GM04504 (cell line): ENCODE results near the gene HAUS7.

Experiments used
- DNase-seq: peaks from one replicate; pipeline ENCODE4 v3.0.0-alpha.2; 2012; ENCODE audit warnings: low read depth

HAUS7 gene

DNA sequence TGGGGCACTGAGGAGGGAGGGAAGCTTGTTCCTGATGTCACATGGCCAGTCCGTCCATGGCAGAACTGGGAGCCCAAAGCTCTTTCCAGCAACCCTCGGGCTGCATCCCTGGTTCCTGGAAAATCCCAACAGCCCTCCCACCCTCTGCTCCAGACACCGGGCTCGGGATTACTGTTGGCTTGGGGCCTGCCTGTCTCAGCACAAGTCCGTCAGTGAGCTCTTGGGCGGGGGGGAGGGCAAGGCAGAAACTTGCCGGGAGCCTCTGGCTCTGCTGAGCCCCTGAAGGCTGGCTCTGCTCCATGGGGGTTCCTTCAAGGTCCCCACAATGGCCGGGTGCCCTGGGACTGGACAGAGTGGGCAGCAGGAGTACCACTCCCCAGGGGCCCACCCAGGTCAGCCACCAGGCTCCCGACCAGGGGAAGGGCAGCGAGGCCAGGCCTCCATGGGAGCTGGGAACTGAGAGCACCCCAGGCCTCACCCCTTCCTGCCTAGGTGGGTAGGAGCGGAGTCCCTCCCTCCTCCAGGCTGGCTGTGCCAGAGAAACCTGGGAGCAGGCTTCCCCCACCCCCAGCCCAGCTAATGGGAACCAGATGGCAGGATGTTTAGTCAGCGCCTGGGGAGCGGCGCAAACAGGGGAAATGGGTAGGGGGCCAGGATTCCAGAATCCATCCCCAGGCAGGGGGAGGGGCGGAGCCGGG lies 6.4 kb upstream of the HAUS7 start:
- no peak for DNase-seq

DNA sequence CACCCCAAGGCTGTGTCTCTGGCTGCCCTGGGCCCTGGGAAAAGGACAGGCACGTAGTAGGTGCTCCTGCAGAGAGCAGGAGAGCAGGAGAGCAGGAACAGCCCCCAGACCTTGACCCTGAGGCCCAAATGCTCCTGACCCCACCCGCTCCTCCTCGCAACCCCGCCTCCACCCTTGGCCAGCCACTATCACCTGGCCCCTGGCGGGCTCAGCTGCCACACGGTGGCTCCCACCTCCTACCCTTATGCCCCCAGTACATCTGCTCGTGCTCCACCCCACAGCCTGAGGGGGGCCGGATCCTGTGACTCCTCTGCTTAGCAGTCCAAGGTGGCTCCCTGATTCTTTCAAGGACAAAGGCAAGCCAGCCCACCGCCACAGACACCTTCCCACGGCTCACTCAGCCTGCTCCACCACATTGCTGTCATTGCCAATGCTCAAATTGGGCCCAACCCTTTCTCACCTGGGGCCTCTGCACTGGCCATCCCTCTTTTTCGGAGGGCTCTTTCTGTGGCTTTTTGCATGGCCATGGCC lies 5.4 kb upstream of the HAUS7 start:
- DNase-seq = no peak

DNA sequence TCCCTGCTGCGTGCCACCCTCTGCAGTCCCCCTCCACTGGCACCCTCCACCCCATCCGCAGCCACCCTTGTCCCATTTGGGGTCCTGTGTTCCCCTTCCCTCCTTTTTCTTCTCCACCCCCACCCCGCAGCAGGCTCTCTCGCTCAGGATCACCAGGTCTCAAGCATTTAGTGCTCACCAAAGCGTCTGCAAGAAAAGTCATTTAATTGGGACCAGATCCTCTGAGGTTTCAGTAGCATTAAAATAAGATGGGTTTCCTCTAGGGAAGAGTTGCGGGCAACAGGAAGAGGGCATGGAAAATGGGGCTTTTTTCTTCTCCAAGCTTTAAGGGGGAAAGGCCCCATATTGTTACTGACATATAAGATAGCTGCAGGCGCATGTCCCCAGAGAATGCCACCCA lies 4.9 kb upstream of the HAUS7 start:
- no peak for DNase-seq

DNA sequence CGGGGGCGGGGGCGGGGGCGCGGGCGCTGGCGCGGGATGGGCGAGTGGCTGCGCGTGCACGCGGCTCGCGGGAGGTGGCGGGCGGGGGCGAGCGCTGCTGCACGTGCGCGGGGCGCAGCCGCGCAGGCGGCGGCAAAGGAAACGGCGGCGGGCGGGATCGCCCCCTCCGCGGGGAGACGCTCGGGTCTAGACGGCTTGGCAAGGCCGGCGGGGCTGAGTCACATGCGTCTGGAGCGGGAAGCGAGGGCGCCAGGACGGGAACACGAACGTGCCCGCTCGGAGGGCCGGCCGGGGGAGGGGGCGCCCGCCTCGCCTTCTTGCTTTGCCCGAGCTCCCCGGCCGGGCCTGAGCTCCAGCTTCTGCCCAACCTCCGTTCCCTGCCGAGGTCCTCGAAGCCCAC lies 4.3 kb upstream of the HAUS7 start:
- no peak for DNase-seq

DNA sequence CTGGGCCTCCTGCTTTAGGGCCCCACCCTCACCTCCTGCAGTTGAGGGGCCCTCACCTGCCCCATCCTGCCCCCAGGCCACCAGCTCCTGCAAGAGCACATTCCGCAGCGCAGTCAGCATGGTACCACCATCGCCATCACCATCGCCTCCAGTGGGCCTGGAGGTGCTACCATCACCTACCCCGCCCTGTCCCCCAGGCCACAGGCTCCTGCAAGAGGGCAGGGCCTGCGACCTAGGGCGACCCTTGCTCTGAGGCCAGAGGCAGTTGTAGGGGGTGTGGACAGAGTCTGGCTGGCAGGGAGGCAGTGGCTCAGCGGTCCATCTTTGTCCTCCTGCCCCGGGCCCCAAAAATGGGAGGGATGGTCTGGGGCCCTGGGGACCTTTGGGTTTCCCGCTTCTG lies 3.9 kb upstream of the HAUS7 start:
- DNase-seq = no peak

DNA sequence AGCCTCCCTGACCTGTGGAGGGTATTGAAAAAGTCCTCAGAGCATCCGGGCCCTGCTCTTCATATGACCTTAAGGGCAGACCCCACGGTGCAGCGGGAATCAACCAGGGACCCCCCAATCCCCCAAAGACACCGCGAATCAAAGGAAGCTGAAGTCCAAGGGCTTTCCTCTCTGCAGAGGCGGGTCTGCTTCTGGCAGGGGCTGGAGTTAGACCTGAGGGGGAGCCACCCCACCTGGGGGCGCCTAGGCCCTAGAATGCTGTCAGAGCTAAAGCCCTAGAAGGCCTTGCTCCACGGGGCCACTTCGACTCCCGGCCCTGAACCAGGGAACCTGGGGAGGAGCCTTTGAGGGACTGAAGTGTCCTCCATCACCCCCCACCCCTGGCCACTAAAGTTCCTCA lies 2.8 kb upstream of the HAUS7 start:
- DNase-seq = no peak

DNA sequence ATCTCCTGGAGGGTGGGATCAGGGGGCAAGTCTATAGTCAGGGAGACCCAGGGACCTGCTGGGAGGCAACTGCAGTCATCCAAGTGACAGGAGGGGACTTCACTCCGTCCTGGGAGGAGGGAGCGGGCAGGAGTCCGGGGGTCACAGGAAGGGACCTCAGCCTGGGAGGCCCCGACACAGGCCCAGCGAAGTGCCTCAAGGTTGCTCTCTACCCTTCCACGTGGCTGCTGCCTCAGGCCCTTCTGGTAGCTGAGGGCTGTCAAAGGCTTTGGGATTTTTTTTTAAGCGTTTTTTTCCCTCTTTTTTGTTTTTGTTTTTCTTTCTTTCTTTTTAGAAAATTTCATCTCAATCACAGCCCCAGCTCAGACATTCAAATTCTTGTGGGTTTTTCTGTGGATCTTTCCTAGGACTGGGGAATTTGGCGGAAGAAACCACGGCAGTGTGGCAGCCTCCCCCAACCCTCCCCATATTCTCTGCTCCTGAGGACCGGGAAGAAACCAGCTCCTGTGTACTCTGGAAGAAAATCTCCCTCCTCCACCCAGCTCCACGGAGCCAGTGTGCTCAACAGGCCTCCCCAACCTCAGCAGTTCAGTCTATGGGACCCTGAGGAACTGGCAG lies 1.4 kb upstream of the HAUS7 start:
- DNase-seq = no peak

DNA sequence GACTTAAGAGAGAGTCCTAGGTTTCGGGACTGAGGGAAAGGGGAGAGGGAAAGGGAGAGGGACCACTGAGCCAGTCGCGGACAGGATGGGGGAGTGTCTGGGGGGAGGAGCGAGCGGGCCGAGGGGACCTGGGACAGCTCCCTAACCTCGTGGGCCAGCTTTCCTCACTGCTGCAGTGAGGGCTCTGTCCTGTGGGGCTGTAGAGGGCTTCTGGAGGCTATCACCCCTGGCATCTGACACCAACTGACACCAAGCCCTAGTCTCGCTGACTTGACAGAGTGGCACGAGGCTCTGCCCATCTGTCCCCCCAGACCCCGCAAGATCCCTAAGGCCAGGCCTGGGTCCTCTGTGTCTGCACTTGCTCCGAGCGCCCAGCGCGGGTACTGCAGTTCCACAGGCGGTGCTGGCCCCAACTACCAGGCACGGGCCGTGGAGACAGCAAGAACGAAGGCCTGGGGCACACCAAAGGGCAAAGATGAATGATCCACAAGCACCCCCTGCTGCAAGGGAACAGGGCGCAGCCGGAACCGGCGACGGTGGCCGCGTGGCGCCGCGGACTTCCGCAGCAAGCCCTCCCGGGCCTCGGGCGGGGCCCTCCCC lies 465 bp downstream of the HAUS7 start:
- DNase-seq = no peak

DNA sequence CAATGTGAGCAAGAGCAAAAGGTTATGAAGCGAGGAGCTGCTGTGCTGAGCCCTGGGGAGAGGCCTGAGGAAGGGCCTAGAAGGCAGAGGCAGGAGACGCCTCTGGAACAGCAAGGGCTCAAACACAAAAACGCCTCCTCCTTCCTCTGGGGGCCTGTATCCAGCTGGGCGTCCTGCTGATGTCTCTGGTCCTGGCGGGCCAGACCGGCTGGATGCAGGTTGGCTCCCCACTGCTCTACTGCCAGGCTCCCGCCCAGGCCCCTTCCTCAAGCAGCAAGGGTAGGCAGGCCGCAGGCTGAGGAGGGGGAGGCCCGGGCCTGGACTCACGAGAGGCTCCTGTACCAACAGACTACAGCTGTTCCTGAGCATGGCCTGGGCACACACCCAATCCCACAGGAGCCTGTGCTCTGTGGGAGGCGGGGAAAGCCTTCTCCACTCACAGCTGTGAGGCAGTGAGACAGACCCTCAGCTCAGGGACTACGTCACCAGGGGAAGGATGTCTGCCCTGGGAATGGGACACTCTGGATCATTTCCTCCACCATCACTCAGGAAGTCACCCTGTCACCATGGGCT lies 2.3 kb downstream of the HAUS7 start:
- DNase-seq = no peak

DNA sequence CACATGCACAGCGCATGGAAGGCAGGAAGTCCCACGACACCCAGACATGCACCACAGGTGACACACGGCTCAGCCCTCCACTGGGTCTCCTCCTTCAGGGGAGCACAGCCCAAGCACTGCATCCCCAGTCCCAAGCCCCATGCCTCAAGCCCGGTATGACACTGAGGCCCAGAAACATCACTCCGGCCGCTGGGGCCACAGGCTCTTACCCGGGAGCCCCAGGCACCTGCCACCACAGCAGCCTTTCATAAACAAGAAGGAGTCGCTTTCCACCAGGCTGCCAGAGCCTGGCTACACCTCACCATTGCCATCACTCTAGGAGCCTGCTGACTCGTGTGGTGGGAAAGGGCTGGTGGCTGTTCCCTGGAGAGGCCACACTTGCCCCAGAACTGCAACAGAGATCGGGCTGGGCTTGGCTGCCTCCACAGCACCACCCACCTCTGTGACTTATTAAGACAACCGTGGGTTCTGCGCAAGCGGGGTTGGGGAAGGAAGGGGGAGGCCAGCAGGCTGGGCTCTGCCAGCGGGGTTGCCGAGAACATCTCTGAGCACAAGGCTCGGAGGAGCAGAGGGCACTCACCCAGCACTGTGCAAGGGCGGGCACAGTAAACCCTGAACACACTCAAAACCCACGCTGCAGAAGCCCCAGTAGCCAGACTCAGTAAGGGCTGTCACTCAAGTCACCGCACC lies 4.5 kb downstream of the HAUS7 start:
- DNase-seq = no peak

DNA sequence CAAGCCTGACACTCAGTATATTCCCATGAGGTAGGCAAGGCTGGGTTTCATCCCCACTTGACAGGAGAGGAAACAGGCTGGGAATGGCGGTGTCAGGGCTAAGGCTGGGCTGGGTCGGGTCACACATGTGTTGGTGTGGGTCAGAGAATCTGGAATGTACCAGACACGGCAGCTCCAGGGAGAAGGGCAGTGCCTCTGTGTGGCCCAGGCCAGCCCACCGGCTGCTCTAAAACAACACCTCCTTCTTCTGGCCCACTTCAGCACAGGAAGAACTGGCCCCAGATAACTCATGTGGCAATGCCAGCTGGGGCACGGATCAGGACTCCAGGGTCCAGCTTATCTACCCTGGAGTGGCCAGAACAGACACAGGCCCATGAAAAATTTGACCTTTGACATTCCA lies 6.3 kb downstream of the HAUS7 start:
- no peak for DNase-seq

DNA sequence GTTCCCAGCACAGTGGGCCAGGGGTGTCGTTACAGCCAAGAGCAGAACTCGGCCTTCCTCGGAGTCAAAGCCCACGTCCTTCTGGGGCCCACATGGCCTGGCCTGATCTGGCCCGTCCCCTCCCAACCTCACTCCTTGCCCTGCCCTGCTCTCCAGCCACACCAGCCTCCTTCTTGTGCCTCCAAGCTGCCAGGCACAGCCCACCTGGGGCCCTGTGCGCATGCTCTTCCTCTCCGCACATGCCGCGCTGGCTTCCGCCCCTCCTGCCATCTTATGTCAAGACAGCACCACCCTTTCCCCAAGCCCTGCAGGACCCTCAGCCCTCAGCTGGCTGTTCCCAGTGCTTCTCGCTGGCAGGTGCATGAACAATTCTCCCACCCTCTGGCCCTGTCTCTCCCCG lies 6.8 kb downstream of the HAUS7 start:
- DNase-seq = no peak

DNA sequence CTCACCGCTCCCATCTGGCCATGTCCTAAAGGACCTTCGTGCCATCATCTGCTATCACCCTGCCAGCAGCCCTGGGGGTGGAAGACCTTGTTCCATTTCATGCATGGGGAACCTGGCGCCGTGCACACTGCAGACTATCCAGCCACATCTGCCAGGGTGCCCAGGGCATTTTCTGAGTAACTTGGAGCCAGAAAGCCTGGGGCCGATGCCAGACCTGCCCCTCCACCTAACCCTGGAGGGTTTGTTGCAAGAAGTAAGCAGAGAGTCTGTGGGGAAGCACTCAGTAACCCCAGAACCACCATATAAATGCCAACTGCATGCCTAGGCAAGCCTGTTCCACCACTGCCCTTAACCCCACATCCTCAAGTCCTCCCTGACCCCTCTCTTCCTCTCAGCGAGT lies 7.3 kb downstream of the HAUS7 start:
- DNase-seq = no peak

DNA sequence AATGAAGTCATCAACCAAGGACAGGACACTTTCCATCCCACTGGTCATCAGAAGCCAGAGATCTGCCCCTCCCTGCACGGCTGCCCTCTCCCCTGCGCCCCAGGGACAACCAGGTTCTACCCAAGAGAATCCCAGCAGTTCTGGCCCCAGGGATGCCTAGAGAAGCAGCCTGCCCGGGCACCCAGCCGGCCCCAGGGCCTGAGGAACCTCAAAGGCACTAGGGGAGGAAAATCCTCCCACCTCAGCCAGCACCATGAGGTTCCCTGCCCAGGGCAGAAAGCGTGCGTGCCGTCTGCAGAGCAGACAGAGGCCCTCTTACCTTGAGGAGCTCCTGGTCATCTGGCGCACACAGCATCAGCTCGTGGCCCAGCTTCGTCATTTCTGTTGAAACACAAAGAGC lies 8.1 kb downstream of the HAUS7 start:
- DNase-seq = no peak

DNA sequence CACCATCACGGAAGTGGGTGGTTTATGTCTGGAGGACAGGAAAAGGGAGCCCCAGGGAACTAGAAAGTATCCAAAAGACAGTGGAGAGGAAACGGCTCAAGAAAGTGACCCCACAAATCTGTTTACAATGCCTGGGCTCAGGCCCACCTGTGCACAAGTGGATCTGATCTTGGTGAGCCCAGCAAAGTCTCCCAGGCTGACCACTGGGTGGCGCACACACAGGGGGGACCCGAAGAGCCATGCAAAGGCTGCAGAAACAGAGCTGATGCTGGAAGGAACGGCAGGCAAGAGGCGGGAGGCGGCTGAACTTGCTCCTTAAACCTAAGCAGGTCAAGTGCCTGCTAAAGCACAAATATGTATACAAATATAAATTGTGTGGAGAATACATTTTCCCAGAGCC lies 9.6 kb downstream of the HAUS7 start:
- DNase-seq = no peak

DNA sequence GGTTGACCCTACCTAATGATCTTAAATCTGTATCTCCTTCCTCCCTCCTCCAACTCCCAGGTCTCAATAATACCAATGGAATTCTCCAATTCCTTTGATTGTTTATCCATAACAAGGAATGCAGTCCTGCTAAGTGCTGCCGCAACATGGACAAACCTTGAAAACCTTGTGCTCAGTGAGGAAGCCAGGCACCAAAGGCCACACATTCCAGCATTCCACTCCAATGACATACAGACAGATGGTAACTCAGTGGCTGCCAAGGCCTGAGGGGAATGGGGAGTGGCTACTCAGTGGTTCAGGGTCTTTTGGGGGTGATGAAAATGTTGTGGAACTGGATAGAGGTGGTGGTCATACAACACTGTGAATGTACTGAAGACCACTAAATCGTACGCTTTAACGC lies 10.4 kb downstream of the HAUS7 start:
- no peak for DNase-seq

DNA sequence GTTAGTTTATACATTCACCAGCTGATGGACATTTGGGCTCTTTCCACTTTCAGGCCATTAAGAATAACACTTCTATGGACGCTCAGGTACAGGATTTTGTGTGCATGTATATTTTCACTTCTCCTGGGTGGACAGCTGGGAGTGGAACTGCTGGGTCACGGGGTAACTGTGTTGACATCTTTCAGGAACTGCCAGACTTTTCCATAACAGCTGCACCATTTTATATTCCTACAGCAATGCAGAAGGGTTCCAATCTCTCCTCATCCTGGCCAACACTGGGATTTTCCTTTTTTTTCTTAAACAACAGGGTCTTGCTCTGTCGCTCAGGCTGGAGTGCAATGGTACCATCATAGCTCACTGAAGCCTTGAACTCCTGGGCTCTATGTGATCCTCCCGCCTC lies 11.9 kb downstream of the HAUS7 start:
- no peak for DNase-seq

DNA sequence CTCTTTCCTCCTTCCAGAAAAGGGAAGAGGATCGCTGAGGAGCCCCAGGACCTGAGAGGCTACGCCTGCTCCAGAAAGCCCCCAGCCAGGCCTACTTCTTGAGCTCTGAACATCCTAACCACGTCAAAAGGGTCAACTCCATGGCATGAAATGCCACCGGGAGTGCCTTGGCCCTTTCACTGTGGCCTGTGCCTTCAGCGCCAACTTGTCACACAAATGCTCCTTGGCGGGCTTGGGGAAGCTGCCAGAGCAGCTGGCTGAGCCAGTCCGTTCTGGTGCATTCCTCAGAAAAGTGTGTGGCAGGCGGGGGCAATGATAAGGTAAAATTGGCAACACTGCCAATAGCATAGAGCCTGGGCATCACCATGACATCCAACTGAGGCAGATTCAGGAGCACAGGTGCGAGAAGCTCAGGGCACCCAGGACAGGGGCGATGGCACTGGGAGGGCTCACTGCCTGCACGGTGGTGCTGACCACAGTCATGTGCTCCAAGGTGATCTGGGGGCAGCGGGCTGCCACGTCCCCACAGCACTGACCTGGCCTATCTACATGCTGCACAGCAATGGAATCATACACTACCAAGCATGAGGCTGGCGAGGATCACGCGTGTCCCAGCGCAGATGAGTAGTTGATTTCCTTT lies 12.4 kb downstream of the HAUS7 start:
- DNase-seq = no peak

DNA sequence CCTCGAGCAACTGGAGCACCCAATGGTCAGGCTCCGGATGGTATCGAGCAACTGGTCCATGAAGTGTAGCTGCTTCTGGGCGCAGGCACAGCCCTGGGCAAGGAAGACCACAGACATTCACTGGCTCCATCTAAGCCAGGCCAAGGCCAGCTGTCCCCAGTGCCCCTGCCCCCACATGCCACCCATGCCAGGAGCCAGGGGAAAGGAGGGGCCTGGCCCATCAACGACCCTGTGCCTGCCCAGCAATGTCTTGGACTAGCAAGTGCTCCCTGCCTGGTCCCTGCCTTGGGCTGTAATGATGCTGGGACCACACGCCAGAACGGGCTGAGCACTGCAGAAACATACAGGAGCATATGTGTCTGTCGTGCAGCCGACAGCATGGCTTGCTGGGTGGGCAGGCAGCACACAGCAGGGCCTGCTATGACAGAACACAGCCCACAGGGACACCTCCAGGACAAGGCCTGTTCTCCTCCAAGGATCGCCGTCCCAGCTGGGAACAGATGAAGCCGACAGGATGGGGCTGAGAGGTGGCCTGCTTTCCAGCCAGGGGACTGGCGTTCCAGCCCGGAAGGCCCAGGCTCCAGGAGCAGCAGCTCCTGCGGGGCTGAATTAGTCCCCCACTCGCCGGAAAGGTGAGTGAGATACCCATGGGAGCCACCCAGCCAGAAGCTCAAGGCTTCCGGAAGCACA lies 13.1 kb downstream of the HAUS7 start:
- DNase-seq = no peak

DNA sequence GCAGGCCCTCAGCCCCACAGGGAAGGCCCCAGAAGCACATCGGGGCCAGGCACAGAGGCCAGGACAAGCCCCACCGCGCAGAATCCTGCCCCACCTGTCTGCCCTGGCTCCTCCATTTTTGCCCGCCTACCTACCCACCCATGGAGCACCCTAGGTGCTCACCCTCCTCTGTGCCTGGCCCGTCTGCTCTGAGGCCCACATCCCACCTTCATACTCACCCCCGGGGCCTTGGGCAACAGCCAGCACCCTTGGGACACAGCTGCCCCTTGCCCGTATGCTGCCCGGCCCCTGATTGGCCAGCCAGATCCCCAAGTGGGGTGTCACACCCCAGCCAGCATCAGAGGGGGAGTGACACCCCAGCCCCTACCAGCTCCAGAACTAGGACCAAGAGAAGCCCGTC lies 13.7 kb downstream of the HAUS7 start:
- DNase-seq = no peak

DNA sequence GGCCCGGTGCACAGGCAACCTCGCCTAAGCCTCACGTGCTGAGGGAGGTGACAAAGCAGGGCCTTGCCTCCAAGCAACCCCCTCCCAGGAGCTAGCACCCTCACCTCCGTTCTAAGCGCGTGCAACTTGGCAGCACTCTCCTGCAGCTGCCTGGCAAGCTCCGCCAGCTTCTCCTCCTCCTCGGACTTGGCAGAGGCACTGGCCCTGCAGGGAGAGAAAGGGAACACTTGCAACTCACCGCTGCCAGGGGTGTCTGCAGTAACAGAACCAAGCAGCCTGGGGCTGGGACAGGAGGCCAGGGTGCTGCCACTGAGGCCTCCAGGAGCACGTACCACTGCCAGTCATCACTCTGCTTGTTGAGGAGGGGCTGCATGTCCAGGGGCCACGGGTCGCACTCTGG lies 14.2 kb downstream of the HAUS7 start:
- DNase-seq = no peak

DNA sequence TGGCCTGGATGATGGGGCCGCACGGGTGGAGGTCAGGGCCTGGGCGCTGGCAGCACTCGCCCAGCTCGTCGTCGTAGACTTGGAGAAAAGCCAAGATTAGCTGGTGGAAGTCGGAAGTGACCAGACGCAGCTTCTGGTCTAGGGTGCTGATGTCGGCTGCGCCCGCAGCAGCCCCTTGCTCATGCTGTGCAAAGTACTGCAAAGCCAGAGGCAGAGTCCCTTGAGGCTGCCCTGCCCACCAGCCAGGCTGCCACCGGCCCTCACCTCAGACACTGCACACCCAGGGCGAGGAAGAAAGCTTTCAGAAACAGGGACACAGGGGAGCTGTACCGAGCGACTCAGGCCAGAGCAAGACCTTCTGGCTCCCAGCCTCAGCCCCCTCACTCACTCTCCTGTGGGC lies 14.8 kb downstream of the HAUS7 start:
- no peak for DNase-seq
